ENCODE results near the gene ALDH3A1.

DNA sequence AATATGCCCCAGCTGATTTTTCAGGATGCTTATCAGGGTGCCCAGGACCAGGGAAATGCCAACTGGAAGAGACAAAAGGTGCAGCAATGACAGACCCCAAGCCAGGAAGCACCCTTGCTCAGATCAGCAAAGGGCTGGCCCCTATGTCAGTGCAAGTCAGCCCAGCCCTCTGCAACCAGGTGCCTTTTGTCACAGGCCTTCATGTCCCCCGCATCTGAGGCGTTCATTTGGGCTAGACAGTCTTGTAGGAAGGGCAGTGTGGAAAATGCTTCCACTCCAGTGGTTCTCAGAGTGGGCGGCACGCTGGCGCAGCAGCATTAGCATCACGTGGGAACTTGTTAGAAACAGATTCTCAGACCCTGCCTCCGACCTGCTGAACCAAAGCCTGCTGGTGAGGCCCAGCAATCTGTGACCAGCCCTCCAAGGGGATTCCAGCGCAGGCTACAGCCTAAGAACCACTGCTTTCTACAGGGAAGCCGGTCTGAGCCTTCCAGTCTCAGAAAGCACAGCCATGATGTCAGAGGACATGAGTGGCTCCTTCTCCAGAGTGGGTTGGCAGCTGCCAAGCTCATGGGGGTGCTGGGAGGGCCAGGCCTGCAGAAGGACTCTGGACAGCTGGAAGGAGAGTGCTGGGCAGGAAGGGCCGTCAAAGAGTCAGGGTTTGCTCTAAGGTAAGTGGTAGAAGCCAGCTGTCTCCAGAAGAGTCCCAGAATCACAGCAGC is 44.8 kb downstream of the ALDH3A1 start:
- TF ChIP-seq POLR2AphosphoS5 (IDR thresholded peaks at IDR 0.05; ENCODE audit: low read depth, low read length) (no peak), POLR2A (IDR thresholded peaks at IDR 0.05; ENCODE audit: low read depth, low read length) (no peak)
